Adrenal gland (tissue), 5 donors: Measurements from ENCODE around the gene C1QTNF1.

Source experiments
- CTCF ChIP-seq, 6 experiments: fragments of 450-650 bp in 4 of 6; fragments of 200-600 bp in 2 of 6; sonication (generic) in 1 of 6; IDR thresholded peaks; 1 replicate in 5 of 6; 2 replicates in 1 of 6; pipeline versions ENCODE4 v1.5.1 to v1.8.0; 2016 to 2021; ENCODE audit warnings: antibody characterized with exemption in 6 of 6, mild to moderate bottlenecking in 2 of 6, moderate library complexity in 1 of 6
- POLR2A ChIP-seq, 2 donors: fragments of 450-650 bp; IDR thresholded peaks; one replicate each; pipeline ENCODE4 v1.6.1; 2017; ENCODE audit warnings: antibody characterized with exemption in 2 of 2, mild to moderate bottlenecking in 2 of 2, moderate library complexity in 1 of 2
- donor health status: DM: no; HTN: no; CAD: no.

GRCh38 chr17:78981010-78981888 is 42.7 kb upstream of the C1QTNF1 start:
- TF ChIP-seq CTCF (IDR thresholded peaks at IDR 0.05) (no peak), POLR2A (IDR thresholded peaks at IDR 0.05) (no peak)
